Measurements from ENCODE around the gene GMDS.

GMDS gene

DNA sequence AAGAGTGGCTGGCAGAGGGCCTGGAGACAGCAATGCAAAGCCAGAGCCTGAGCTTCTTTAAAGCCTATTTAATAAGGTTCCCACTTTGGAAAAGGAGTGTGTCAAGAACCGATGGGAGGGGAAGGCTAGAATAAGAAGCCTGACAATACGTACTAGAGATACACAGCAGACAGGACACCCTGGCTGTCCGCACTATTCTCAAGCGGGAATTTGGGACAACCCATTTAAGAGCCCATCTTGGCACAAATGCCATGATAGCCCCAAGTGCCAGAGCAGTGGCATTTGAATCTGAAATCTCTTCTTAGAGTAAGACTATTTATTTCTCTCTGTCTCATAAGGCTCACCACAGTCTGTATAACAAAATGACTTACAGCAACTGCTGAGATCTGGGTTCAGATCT, 3.1 kb downstream of the GMDS start:
- TF ChIP-seq, protein P1, sequence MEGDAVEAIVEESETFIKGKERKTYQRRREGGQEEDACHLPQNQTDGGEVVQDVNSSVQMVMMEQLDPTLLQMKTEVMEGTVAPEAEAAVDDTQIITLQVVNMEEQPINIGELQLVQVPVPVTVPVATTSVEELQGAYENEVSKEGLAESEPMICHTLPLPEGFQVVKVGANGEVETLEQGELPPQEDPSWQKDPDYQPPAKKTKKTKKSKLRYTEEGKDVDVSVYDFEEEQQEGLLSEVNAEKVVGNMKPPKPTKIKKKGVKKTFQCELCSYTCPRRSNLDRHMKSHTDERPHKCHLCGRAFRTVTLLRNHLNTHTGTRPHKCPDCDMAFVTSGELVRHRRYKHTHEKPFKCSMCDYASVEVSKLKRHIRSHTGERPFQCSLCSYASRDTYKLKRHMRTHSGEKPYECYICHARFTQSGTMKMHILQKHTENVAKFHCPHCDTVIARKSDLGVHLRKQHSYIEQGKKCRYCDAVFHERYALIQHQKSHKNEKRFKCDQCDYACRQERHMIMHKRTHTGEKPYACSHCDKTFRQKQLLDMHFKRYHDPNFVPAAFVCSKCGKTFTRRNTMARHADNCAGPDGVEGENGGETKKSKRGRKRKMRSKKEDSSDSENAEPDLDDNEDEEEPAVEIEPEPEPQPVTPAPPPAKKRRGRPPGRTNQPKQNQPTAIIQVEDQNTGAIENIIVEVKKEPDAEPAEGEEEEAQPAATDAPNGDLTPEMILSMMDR (IDR thresholded peaks at IDR 0.05; ENCODE audit: borderline replicate concordance, insufficient read depth, low read depth, low read length) = no peak
- no peak overlapping the region for H3K4me3 ChIP-seq (ENCODE audit: low read depth, low read length)

DNA sequence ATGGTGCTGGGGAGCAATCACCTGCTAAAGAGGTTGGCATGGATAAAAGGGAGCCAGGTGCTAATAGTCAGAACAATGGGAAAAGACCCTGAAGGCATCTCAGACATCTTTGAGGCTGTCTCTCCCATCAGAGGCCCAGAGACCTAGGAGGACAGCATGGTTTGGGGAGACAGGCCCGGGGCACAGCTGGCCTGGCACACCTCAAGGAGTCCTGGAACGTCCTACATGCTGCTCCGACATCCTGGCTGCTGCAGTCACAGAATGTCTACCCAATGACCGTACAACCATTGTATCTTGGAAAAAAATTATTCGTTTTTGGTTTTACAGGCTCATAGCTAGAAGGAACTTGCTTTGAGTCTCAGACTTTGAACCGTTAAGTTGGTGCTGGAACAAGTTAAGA, 4.4 kb downstream of the GMDS start:
- no peak overlapping the region for H3K4me3 ChIP-seq (ENCODE audit: low read depth, low read length)
- TF ChIP-seq, protein P1 (IDR thresholded peaks at IDR 0.05; ENCODE audit: borderline replicate concordance, insufficient read depth, low read depth, low read length) = no peak

DNA sequence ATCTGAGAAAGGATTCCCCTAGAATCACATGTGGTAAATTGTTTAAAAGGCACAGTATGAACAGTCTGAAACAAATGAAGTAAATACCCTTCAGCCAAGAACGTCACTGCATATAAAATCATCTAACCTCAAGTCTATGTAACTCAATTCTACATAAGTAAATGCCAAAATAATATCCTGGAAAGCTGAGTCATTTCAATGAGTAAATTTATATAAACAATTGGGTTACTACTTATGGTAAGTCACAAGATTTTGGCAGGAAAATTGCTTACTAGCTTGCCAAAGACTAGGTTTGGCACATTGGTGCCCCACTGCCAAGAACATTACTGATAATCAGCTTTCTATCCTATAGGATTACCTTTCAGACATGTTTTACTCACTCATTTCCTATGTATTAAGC, 8.4 kb downstream of the GMDS start:
- H3K4me3 ChIP-seq (ENCODE audit: low read depth, low read length) = no peak overlapping the region
- TF ChIP-seq, protein P1 (IDR thresholded peaks at IDR 0.05; ENCODE audit: borderline replicate concordance, insufficient read depth, low read depth, low read length) = no peak

DNA sequence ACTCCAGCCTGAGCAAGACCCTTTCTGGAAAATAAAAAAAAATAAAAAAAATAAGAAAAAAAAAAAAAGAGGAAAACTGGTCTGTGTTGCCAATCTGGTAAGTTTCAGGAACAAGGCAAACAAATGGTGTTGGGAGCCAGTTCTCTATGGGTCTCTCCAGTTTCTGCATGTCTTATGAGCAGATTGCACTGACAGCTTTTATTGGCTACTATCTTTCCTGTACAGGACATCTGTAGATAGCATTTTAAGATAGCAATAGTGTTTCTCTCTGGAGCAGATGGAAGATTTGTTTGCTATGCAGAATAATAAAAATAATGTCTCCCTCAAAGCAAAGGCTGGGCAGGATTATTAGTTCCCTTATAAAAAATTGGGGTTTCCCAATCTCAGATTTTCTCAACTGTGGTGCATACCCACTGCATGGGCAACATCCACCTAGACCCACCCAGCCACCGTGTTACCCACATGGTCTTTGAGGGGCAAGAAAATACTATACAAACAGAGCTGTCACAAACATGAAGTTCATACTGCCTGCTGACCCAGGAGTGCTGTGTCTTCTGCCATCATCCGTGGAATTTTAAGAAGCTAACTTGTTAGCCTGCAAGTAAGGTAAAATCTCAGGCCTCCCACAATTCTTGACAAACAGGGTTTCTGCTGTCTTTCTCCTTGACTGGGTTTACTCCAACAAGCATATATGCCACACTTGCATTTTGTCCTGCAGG, 9.5 kb downstream of the GMDS start:
- H3K4me3 ChIP-seq (ENCODE audit: low read depth, low read length) = no peak overlapping the region
- TF ChIP-seq, protein P1 (IDR thresholded peaks at IDR 0.05; ENCODE audit: borderline replicate concordance, insufficient read depth, low read depth, low read length) = no peak

DNA sequence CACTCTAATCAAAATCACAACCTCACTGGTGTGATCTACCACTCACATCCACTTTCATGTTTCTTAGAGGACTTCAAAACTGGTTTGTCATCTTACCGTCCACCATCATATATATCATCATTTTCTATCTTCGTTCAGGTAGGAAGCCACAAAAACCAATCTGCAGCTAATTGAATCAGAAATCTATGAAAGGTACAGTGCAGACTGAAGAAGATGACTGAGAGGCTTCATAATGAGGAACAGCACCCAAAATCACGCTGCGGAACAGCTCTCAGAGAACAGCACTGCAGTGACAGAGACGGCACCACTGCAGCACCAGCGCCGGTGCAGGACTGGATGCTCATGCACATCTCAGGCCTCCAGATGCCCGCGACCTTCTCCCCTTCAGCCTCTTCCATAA, 13.0 kb downstream of the GMDS start:
- TF ChIP-seq, protein P1 (IDR thresholded peaks at IDR 0.05; ENCODE audit: borderline replicate concordance, insufficient read depth, low read depth, low read length) = no peak
- no peak overlapping the region for H3K4me3 ChIP-seq (ENCODE audit: low read depth, low read length)

DNA sequence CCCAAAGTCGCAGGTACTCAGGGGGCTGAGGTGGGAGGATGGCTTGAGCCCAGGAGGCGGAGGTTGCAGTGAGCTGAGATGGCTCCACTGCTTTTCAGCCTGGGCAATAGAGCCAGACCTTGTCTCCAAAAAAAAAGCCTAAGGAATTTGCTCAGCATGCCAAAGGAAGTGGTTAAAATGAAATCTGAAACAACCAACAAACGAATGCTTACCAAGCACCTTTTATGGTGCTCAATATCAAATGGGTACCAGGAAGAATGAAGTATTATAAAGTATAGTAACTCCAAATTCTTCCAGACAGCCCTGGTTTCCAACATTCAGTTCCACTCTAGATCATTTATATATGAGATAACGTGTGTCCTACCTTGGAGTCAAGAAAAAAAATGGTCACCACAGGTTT, 14.0 kb downstream of the GMDS start:
- H3K4me3 ChIP-seq (ENCODE audit: low read depth, low read length) = no peak overlapping the region
- TF ChIP-seq, protein P1 (IDR thresholded peaks at IDR 0.05; ENCODE audit: borderline replicate concordance, insufficient read depth, low read depth, low read length) = no peak

DNA sequence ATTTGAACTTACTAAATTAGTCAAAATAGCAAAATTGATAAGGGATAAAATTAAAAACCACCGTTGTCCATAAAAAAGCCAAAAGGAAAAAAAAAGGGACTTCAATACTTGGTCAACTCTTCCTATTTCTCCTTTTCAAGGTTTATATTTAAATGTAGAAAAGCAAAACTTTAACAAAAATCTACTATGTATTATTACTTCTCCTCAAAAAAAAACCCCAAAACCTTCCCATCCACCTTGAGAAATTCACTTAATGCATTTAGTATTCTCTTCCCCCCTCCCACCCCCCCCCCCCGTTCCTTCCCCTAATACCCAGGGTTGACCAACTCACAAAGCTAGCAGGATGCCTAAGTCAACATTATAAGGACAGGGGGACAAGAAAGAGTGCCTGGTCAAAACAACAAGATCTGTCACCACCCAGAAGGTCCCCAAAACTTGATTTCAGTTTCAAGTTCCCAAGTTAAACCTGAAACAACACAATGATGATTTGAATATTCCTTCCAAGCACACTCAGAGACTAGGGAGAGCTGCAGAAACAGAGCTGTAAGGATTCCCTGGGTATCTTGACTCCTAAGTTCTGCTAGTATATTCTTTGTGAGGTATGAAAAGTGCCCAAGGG, 14.6 kb downstream of the GMDS start:
- no peak overlapping the region for H3K4me3 ChIP-seq (ENCODE audit: low read depth, low read length)
- TF ChIP-seq, protein P1 (IDR thresholded peaks at IDR 0.05; ENCODE audit: borderline replicate concordance, insufficient read depth, low read depth, low read length) = no peak
